NCI-H748 (cell line): ENCODE data around the gene RNF150.

Experiments used
- DNase-seq: peaks from one replicate; lab custom pipeline; 2025; ENCODE audit not compliant: unreplicated experiment; lab: John Stamatoyannopoulos, UW

RNF150 gene

DNA sequence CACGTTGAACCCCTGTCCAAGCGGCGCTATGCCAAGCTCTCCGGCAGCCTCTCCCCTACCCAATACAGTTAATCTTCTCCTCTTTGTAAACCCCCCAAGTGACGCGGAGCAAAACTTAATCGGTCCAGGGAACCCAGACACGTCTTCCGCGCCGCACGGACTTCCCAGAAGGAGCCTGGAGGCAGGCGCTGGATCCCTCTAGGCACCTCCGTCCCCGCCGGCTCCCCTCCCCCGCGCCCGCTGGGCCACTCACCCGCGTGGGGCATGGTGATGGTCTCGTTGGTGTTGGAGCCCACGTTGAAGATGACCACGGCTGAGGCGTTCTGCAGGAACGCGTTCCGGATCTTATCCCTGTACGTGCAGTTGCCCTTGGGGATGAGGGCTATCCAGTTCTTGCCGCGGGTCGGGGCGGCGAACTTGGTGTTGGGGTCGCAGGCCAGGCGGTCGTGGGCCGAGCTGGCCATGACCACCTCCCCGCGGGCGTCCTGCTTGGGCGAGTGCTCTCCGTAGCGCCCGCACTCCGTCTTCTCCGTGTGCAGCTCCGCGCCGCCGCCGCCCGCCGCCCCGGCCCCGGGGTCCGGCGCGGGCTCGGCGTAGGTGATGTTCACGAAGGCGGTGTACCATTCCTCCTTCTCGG is 1.1 kb downstream of the RNF150 start:
- peak; percentile 53 for DNase-seq

DNA sequence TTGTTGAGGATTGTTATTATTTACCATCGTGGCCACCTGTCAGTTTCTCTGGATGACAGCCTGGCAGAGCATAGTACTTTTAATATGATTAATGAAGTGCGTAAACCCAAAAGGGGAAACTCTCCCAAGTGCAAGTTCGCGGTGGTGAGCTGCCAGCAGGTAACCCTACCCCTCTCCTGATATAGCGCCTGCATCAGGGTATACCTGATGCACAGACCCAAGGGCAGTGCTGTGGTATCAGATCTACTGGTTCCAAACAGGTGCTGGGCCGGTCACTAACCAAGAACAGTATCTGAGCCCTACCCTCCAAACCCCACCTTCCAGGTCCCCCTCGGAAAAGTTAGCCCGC is 1.6 kb downstream of the RNF150 start:
- DNase-seq: peak; percentile 24

DNA sequence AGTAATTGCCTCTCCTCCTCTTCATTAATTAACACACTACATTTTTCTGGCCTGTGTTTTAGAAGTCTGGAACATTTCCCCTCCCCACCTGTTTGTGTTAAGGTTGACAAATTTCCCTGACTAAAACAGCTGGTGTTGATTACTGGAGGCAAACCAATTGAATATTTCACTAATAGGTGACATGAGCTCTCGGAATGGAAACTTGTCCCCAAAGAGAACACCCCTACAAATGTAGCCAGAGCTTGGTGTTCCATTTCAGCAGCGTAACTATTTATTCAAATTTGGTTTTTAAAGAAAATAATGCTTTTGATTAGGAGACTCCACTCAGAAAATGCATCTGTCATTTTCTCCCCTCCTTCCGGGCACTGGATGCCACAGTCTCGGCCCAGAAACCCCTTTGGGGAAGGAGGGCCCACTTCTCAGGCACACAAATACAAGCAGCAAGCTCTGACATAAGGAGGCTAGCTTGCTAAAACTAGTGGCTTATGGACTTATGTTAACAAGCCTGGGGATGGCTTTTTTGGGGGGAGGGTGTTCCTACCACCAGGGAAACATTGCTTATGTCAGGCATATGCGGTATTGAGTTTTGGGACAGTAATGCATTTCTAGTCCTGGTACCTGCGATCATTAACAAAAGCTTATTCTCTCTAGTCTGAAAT is 2.2 kb downstream of the RNF150 start:
- DNase-seq: no peak

DNA sequence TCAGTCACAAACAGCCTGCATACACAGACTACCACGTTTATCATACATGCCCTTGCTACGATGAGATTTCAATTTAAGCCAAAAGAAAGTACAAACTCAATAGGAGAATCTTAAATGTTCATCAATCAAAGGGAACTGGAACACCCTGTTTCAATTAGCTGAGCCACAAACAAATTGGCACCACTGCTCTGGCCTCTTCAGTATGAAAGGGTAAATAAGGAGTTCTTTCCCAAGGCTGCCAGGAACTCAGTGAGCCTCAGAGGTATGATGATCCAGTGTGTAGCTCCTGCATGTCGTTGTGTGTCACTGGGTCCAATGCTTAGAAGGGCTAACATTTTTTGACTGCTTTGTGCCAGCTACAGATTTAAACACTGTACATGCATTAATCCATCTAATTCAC is 5.4 kb downstream of the RNF150 start:
- DNase-seq: no peak

DNA sequence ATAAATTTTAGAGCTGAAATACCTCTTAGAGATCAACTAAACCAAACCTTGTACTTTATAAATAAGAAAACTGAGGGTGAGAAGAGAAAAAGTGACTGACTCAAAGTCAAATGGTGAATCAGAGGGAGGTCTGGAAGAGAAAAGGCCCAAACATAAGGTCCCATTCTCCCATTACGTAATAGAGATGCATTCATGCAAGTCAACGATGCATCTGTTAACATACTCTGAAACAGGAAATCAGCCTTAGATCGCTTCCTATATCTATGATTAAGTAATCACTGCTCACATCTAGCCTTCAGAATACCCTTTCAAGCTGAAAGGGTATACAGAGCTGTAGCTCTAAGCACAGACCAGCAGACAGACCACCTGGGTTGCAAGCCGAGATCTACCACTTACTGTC is 6.5 kb downstream of the RNF150 start:
- DNase-seq: no peak

DNA sequence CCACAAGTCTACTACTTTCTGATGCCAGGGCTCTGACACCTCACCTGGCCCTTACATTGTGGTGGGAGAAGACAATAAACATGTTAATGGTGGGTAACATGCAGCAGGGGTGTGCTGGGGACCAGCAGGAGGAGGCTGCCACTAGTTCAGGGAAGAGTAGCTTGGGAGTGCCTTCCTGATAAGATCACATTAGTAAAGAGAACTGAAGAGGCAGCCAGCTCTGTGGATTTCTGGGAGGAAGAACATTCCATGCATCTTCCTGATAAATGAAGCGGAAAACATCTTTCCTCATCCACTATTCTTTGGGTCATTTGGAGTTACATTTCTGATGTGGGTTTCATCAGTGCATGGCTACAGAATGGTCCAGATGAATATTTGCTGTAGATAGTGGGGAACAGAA is 9.0 kb downstream of the RNF150 start:
- no peak for DNase-seq

DNA sequence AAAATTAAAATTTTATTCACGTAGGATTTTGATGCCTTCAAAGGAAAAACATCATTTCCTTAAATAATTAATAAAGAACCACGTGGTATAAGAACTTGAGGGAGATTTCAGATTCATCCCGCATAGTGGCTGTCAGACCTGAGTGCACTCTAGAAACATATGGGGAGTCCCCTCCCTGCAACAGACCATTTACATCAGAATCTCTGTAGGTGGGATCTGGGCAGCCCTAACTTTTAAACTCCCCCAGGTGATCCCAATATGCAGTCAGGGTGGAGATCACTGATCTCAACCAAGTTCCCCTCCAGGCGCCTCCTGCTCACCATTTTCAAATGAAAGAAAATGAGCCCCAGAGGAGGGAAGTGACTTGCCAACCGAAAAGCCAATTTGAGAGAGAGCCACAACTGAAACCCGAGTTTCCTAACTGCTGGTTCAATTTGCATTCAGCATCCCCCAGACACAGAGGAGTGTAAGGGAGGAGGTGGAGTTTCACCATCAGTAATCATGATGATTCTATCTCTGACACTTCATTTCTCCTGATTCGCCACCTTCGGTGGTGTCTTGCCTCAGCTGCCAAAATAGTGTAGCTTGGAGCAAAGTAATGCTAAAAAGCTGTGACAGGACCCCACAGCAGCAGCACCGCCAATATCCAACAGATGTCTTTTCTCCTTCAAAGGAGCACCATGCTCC is 11.4 kb downstream of the RNF150 start:
- no peak for DNase-seq

DNA sequence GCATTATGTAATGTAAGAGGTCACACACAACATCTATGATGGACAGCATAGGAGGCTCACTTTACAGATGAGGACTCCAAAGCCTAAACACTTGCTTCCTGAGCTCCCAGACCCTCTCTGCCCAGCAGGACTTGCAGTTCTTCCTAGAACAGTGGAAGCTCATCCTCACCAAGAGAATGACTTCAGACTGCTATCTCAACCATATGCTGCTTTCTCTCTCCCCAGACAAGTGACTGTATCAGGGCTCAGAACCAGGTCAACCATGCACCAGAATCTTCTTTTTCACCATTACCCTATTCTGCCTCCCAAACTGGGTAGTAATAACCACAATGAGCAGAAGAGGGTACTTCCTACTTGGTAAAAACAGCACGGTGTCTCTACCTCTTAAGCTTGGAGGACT is 12.2 kb downstream of the RNF150 start:
- no peak for DNase-seq

DNA sequence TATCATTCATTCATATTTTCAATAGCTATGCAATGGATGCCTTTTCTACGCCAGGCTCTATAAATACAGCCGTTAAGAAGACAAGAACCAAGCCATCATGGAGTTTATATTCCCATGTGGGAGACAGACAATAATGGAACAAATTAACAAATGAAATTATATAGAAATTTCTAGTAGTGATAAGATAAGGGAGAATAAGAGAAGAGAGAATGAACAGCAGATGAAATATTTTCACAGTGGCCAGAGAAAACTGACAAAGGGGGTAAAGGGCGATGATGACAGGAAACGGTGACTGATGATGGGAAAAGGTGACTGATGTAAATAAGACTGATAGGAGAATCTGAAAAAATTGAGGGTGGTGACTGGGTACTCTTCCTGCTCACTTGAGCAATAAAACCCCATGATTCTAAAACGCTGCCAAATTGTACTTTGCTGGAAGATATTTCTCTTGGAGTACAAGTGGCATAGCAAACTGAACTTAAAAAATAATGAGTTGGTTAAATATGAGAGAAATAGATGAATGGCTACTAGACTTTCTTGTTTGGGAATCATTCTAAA is 13.2 kb downstream of the RNF150 start:
- no peak for DNase-seq

DNA sequence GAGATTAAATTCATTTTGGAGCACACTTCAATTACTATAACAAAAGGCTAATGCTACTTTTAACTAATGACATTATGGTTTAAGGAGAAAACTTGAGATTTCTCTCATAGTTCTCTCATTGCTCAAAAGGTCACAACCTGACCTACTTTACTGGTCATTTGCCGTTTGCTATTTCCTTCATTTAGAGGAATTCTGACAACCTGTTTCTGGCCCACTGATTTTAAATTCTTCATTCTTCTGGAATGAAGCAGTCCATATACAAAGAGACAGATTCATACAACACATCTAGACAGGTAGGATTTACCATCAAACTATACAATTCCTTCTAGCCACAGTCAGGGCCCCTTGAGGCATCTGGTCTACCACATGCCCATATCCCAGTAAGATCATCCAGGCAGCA is 14.2 kb downstream of the RNF150 start:
- no peak for DNase-seq

DNA sequence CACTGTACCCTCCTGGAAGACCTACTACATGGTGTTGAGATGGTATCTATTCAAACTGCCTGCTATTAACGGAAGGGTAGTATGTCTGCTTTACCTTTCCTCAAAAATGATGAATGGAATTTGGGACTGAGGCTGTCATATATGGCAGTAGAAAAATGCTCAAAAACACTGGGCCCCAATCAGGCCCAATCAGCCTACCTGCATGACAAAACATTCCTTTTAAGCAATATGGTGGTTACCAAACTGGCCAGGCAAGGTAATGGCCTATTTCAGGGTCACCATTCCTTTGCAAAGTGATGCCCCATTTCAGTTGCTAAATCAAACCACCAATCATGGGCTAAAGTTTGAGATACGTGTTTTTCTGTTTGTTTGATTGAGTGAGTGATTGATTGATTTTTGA is 14.9 kb downstream of the RNF150 start:
- DNase-seq: no peak

DNA sequence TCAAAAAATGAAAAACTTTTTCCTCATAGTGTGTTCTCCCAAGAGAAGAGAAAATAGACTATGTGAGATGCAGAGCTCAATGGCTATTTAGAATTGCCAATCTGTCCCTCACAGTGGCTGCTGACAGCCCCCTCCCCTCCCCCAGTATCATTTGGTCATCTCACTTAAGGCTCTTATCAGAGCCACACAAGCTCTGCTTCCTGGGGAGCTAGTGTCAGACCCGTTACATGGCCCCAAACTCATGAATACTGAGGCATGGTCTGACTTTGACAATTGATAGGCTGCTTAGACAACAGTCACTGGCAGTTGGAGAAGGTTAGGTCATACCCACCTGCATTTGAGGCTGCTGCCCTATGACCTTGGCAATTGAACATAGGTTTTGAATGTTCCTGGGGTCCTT is 15.3 kb downstream of the RNF150 start:
- no peak for DNase-seq

DNA sequence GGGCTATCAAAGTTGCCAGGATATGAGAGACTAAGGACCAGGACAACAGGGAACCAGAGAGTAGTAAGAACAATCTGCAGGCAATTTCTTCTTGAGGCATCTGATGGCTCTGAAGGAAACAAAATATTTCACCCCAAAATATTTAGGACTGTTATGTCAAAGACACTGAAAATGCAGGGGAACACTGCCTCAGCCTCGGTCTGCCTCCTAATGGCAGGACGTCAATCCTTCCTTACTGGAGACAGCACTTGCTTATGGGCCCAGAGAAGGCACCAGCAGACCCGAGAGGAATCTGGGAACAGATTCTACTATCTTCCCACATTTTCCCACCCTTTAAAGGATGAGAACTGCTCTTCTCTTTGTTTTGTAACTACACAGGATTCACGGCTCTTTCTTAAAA is 23.3 kb downstream of the RNF150 start:
- DNase-seq: no peak

DNA sequence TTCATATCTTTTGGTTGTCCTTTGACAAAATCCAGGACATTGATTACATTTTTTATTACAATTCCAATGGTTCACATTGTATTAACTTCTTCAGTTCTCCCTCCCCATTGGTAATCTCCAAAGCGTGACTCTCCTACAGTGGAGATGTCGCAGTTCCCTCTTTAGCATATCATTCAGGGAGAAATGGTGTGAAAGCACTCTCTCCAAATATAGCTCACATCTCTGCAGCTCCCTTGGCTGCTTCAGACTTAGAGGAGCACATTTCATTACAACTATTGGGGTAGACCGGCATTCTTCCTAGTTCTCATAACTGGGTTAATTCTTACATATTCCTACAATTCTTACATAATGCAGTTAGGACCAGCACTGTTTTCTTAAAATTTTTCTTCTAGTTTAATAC is 25.3 kb downstream of the RNF150 start:
- DNase-seq: no peak

DNA sequence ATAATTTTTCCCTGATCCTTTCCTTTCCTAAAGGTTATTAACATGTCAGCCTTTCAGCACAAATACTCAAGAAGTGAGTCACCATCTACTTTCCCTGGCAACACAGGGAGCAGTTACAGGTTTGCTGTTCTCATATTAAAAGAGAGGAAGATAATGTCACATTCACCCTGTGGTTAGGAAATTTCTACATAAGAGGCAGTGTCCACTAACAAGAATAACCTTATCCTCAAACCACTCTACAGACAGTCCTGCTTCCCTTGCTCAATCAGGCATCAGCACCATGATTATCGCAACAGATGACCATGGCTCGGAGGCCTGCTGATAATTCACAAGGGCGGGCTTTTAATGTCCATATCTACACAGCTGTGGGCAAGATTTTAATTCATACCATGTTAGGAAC is 30.9 kb downstream of the RNF150 start:
- DNase-seq: no peak

DNA sequence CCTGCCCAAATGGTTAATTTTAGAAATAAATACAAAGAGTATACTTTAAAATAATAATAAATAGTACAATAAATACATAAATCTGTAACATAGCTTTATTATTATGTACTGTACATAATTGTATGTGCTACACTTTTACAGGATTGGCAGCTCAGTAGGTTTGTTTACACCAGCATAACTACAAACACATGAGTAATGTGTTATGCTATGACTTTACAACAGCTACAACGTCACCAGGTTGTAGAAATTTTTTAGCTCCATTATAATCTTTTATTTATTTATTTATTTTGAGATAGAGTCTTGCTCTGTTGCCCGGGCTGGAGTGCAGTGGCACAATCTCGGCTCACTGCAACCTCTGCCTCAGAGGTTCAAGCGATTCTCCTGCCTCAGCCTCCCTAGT is 31.8 kb downstream of the RNF150 start:
- no peak for DNase-seq

DNA sequence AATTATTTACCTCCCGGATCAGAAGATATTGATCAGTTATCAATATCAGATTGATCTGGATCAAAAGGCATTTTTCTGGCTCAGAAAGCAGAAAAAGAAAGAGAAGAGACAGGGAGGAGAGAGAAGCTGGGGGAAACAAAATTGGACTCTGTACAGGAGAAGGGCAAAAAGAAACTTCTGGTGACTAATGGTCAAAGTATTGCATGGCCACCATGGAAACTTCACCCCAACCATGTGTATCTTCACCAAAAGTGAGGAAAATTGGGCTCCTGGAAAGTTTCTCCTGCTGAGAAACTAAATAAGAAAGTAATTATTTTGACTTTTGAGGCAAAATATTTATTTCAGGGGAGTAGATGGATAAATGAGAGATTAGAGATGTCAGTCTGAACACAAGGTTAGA is 33.9 kb downstream of the RNF150 start:
- no peak for DNase-seq

DNA sequence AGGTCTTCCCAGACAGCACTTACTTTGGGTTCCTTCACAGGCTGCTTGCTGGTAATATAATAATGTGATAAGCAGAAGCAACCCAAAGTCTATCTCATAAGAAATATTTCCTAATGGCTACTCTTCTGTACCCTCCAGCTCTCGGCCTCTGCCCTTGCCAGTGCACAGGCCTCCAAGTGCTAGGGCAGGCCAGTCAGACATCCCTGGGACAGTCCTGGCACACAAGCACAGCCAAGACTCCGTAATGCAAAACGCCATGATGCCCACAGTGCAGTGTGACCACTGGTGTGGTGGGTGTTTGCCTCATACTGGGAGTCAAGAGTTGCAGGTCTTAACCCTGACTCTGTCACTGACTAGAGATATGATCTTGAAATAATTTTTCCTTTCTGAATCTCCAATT is 35.1 kb downstream of the RNF150 start:
- DNase-seq: no peak

DNA sequence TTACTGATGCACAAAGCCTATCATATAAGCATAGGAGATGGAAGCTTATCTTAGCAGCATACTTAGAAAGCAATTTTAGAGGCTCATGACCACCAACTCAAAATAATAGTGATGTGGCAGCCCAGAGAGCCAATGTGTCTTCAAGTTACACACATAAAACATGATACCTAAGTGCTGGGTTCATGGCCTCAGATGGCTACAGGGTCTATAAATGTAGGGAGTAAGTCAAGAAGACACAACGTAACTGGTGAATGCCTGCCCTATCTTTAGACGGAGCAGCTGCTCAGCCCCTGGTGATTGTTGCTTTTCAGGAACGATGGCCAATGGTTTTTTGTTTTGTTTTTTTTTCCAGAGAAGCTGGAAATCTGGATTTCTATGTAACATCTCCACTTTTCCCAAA is 42.8 kb downstream of the RNF150 start:
- DNase-seq: no peak

DNA sequence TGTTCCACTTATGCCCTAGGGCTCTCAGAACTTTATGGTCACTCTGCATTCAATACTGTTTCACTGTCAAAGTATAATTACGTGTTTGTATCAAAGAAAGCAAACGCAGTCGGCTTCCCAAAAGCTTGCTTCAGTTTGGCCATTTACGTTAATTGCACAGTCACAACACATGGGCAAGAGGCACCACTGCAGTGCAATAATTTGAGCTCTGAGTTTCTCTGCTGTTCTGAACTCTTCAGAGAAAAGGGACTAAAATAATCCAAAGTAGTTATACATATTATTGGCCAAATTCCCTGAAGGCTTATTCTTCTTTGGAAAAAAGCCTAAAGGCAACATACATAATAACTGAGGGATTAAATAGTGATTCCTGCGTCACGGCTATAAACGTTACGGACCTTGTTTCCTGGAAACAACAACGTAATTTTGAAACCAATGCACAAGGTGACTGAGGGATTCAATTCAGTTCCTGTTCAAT is 51.3 kb downstream of the RNF150 start:
- peak; percentile 57 for DNase-seq

DNA sequence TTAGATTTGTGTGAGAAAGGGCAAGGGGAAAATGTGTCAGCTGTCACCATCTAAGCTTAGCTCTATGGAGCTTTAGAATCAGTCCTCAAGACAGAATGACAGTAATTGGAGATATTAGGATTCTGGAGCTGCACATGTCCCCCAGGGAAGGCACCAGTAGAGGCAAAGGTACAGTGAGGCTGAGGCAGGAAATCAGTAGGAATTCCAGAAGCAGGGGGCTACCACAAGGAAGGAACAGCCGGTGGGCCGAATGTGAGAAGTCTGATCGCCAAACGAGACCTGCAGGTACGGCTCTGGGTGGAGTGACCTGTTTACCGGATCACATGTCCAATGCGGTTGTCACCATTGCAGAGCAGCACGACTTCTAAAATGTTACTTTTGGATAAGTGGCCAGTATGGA is 52.6 kb downstream of the RNF150 start:
- DNase-seq: no peak

DNA sequence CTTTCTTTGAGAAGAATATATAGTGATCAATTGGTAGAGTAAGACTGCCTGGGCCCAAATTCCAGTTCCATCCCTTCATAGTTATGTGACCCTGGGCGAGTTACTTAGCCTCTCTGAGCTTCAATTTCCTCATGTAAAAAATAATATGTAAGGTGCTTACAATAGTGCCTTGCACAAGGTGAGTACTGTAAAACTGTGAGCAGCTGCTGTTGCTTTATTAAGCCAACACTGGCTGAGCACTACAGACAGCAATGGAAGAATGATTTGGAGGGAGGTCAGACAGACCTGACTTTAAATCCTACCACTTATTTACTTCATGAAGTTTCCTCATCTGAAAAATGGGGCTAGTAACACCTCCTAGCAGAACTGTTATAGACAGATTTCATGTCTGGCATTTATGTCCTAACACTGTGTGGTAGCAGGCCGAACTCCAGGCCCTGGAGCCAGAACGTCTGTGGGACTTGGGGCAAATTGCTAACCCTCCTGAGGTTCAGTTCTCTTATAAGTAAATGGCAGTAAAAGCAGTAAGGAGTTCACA is 53.8 kb downstream of the RNF150 start:
- DNase-seq: no peak
